GM10847 (cell line): ENCODE measurements around the gene IRX4.

Source experiments
- POLR2A ChIP-seq: IDR thresholded peaks from 2 replicates; pipeline ENCODE4 v1.6.1; 2011; ENCODE audit not compliant: insufficient read length; ENCODE audit errors: extremely low read depth

IRX4 gene

DNA sequence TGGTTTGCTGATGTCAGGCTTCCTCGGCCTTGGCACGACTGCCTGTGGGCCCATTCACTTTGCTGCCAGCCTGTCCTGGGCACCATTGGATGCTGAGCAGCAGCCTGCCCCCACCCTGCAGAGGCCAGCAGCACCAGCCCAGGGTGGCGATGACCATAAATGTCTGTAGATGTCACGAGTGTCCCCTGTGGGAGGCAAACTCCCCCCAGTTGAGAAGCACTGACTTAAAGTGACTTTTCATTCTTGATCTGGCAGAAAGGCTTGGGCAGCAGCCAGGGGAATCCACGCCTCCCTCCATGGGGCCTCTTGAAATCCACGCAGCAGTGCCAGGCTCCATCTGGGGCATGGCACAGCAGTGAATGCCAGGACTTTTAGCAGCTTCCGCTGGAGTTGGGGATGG is 21.8 kb downstream of the IRX4 start:
- TF ChIP-seq POLR2A, result no peak

DNA sequence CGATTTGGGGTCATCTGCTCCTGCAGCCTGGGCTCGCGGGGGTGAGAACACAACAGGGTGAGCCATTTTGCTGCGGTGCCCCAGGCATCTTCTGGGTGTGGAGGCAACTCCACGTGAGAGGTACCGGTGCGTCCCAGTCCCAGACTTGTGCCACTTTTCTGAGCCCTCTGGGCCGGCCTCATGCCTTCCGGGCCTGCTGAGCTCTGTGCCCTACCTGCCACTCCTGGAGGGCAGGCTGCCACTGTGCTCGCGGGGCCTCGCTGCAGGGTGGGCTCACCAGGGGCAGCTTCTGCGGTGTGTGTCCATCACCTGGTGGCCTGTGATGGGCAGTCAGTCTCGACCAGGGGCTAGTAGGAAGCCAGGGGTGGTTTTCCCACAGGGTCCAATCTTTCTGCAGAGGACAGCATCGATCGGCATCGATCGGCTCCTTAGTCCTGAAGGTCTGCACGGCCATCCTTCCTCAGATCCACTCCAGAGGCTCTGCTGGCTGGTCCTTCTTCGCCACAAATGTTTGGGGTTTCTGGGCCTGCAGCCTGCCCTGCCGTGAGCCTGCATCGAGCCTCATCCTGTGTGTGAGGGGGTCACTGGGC is 22.6 kb downstream of the IRX4 start:
- TF ChIP-seq POLR2A, result no peak

DNA sequence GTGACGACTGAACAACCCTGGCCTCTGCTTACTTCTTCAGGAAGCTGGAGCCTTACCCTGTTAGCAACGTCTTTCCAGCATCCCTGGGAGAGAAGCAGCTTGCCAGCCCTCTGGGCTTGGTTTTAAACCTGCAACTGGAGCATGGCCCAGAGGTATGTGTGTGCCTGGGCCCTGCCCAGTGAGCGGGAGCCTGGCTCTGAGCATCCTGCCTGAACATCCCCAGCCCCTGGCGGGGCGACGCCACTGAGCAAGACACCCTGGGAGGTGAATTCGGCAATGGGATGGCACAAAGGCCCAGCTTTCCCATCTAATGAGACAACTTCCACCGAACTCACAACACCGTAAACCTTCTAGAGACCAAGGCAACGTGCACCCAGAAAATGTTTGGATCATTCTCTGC is 23.6 kb downstream of the IRX4 start:
- TF ChIP-seq POLR2A, result no peak

DNA sequence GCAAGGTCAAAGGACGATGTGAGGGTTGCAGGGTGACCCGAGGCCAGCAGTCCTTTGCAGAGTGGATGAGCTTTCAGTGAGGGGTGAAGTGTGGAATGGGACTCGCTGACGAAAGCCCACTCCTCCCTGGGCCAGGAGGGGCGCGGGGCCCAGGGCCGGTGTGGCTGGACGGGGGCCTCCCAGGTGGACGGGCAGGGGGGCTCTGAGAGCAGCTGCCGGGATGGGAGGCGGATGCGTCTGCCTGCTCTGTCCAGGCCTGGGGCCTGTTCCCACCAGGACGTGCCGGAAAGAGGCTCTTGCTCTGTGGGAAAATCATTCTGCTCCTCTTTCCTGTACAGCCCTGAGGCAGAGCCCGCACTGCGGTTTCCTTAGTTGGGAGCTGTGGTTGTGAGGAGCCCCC is 24.3 kb downstream of the IRX4 start:
- TF ChIP-seq POLR2A, result no peak

DNA sequence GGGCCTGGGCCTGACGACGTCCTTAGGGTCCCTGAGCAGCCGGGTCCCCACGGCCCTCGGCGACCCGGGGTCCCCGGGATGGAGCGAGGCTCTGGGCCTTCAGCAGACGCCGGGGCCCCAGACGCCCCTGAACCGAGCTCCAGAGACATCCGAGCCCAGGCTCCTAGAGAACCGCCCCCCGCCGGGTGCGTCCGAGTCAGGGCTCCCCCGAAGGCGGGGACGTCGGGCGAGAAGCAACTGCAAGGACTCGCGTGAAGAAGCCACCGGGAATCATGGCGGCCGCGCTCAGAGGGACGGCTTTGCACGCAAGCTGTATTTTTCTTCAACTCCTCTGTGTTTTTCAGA is 25.5 kb downstream of the IRX4 start:
- no peak for TF ChIP-seq POLR2A

DNA sequence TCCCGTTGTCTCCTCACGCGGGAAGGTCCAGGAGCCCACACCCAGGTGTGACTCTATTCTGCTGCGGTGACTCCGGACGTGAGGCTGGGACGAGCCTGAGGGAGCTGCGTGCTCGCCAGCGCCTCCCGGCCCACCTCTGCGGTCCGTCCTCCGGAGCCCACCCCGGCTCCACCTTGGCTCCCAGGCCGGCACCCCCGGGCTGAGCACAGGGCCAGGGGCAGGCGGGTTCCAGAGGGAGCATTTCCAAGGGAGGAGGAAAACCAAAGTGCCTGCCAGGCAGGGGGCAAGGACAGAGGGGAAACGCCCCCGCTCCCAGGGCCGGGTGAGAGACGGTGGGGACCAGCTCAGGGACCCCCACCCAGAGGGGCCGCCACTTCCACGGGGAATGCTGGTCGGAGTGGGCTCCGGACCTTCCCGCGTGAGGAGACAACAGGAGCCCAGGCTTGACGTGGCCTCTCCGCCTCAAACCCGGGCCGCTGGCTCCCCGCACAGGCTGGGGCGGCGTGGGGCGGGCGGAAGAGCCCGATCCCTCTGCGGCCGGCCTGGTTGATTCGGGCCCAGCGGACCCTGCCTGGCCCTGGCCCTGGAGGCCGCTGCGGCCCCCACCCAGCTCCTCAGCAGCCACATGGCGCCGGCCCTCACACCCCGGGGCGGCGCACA is 26.0 kb downstream of the IRX4 start:
- TF ChIP-seq POLR2A, result no peak

DNA sequence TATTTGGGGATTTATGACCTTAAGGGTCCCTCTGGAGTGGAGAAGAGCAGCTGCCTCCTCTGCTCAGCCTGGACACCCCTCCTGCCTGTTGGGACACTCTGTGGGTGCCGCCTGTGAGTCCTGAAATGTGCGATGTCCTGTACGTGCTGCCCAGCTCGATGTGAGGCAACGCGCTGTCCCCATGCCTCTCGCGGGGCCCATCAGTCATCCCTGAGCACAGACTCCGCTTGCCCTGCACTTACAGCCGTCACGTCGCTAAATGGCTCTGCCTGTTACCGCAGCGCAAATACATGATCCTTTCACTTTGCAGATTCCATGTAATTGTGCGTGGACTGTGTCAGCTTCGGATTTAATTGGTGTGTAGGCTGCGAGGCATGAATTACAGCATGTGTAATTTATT is 27.1 kb downstream of the IRX4 start:
- TF ChIP-seq POLR2A, result no peak

DNA sequence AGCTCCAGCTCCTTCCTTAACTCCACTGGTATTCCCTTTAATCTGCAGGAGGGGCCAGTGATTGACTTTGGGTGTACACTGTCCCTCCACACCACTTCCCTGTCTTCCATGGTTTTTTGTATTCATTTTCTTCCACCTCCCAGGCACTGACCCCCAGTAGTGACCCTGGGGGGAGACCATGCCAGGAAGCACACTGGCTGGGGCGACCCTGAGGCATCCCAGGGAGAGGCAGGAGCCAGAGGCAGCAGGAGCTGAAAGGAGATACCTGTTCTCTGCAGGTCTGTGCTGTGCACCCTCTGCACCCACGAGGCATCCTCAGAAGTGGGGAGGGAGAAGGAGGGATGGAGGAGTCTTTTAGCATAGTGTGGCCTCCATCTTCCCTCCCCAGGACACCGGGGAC is 27.6 kb downstream of the IRX4 start:
- TF ChIP-seq POLR2A, result no peak

DNA sequence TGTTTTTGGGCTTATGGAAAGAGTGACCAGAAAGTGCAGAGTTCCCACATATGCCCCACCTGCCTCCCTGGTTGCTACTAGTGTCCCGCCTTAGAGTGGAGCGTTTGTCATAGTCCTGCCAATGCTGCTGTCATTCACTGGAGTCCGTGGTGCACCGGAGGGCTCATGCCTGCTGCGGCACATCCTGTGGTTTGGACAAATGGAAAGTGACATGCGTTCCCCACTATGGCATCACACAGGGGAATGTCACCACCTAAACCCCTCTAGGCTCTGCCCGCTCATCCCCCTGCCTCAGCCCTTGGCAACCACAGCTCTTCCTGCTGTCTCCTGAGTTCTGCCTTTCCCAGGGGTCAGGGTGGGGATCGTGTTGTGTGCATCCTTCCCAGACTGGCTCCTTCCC is 29.2 kb downstream of the IRX4 start:
- TF ChIP-seq POLR2A, result no peak

DNA sequence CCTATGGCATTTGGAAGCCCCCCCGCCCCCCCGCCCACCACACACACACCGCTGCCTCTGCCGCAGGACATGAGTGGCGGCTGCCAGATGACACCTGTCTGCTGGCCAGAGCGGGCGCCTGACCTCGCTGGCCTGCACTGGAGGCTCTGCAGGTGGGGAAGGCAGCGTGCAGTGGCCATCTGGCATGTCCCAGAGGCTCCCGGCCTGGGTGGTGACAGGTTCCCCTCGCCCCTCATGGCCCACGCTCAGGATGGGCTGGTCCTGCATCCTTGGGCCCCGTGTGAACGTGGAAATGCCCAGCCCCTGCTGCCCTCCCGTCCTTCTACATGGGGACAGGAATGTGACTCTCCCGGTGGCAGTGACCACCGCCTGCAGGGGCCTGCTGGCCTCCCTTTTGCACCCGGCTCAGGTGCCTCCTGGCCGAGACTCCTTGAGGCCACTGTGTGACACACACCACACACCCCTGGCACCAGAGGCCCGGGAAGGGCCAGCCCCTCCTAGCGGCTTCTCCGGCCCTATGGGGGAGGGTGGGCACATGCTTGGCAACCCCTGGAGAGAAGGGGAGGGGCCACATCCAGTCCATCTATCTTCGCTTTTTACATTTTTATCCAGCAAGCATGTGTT is 30.3 kb downstream of the IRX4 start:
- TF ChIP-seq POLR2A, result no peak

DNA sequence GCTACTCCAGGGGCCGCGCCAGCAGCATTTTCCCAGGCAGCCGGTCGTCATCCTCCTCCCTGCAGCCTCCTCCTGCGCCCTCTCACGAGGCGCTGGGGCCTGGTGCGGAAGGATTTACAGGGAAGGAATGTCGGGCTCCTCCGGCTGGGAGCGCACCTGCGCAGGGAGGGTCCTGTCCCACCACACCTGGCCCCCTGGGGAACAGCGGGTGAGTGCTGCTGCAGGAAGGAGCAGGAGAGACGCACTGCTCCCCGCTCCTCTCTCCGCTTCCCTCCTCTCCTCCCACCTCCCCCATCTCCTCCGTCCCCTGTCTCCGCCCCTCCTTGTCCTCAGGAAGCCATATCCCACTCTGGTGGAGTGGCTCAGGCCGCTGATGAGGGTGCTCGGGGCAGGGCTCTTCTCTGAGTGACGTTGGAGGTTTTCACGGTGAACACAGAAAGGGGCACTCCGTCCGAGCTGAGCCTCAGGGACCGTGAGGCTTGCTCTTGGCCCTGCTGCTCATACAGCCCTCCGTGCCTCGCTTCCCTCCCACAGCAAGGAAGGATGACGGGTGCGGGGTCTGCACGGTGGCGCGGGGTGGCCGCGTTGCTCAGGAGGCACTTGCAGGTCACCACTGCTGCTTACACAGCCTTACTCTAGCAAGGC is 31.3 kb downstream of the IRX4 start:
- no peak for TF ChIP-seq POLR2A

DNA sequence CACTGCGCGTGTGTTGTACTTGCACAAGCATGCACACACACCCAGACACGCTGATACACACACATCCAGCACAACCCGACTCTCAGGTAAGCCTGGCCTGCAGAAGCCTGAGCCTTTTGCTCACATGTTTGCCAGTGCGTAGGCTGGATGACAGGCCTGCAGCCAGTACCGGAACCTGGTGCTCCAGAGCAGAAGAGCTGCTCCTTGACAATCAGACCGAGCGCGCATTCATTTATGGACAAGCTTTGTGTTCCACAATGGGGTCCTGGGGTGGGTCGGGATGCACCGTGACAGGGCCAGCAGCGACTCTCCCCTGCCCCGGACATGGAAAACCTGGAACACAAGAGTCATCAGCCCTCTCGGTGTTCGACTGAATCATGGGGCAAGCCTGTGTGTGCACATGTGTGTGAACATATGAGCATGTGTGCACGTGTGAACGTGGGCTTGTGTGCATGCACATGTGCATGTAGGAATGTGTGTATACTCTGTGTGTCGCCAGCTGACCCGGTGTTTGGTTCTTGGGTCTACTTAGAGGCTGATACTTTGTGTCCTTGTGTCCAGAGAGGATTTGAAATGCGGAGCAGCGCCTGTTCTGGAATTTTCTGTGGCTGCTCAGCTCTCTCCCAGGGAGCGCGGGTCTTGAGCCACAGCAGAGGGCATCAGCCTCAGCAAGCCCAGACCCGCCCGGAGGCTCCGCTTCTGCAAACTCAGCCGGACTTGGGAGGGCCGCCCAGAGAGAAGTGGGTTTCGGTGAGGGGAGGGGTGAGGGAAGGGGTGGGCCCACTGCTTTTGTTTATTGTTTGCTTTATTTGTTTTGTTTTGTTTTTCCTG is 32.2 kb downstream of the IRX4 start:
- no peak for TF ChIP-seq POLR2A

DNA sequence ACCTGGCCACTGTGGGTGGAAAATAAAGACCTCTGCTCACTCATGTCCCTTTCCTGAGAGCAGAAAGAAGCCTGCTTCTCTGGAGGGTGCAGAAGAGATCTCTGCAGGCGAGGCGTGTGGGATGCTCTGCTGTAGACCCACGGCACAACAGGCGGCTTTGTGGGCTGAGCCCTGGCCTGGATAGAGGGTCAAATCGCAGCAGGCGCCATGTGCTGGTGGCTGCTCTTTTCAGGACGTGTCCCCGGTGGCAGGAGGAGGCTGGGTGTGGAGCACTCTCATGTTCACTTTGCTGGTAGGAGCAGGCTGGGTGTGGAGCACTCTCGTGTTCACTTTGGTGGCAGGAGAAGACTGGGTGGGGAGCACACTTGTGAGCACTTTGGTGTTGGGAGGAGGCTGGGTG is 35.1 kb downstream of the IRX4 start:
- TF ChIP-seq POLR2A, result no peak

DNA sequence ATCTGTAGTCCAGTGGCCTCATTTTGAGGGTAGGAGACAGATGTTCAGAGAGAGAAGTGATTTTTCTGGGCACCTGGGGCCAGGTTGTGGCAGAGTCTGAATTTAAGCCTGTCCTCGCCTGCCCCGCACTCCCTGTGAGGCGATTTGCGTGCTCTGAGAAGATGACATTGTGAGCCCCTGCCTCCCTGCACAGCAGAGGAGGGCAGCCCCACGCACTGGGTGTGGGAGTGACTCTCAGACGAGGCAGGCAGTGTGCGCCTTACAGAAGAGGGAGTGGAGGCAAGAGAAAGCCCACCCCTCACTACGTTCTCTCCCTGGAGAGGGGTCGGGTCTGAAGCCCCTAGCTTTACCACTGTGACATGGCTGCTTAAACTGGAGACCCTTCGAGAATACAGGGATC is 35.7 kb downstream of the IRX4 start:
- TF ChIP-seq POLR2A, result no peak

DNA sequence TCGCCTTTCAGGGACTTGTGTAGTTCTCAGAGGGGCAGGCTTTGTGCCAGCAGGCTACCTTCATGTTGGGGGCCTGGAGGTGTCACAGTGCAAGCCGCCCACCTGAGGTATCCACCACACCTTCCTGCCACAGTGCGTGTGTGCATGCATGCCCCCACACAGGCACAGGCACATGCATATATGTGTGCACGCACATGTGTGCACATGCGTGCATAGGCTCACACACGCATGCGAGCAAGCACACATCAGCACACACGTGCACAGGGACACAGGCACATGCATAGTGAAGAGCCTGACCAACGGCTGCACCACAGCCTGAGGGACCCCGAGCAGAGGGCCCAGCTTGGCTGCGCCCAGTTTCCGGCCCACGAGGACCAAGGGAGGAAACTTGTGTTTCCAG is 36.1 kb downstream of the IRX4 start:
- no peak for TF ChIP-seq POLR2A

DNA sequence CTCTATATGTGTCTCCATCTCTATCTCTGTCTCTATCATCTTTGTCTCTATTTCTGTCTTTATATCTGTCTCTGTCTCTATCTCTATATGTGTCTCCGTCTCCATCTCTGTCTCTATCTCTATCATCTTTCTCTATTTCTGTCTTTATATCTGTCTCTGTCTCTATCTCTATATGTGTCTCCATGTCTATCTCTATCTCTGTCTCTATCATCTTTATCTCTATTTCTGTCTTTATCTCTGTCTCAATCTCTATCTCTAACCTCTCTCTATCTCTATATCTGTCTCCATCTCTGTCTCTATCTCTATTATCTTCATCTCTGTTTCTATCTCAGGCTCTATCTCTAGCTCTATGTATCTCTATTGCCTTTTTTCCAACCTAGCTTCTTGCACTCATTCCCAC is 37.0 kb downstream of the IRX4 start:
- no peak for TF ChIP-seq POLR2A
